ENCODE results near the gene BCAS2.
"Not testable (repeated sequence)": the region's sequence is repeated elsewhere in the genome, so short reads cannot be mapped to it uniquely, and the experiment has no call there.

The BCAS2 gene

GRCh38 chr1:114587203-114587991, 6.0 kb upstream of the BCAS2 start:
- Mint-ChIP-seq H3K4me1 (no peaks in the 10 kb centered on the region), H3K36me3 (peaks cover 4% of the 10 kb centered on the region), H3K27ac (no peak overlapping the region), H3K27me3 (peaks cover 9% of the 10 kb centered on the region), H3K9me3 (peaks cover 2% of the 10 kb centered on the region), H3K4me3 (no peak overlapping the region)
- ATAC-seq (ENCODE audit: low read depth) = no peak
- no peak for DNase-seq (ENCODE audit: low spot score in 2 of 2)

GRCh38 chr1:114586513-114587047, 5.2 kb upstream of the BCAS2 start:
- Mint-ChIP-seq H3K27me3 (peaks cover 9% of the 10 kb centered on the region), H3K4me3 (no peak overlapping the region), H3K27ac (no peak overlapping the region), H3K9me3 (peaks cover 2% of the 10 kb centered on the region), H3K36me3 (peaks cover 4% of the 10 kb centered on the region), H3K4me1 (no peaks in the 10 kb centered on the region)
- no peak for ATAC-seq (ENCODE audit: low read depth)
- no peak for DNase-seq (ENCODE audit: low spot score in 2 of 2)

GRCh38 chr1:114585231-114585630, 3.8 kb upstream of the BCAS2 start:
- ATAC-seq (ENCODE audit: low read depth) (no peak), DNase-seq (ENCODE audit: low spot score in 2 of 2) (no peak)
- Mint-ChIP-seq H3K4me3 (no peak overlapping the region), H3K36me3 (peaks cover 4% of the 10 kb centered on the region), H3K4me1 (peaks cover 2% of the 10 kb centered on the region), H3K9me3 (peaks cover 2% of the 10 kb centered on the region), H3K27ac (no peak overlapping the region), H3K27me3 (peaks cover 9% of the 10 kb centered on the region)

GRCh38 chr1:114574365-114574764, 7.0 kb downstream of the BCAS2 start:
- no peak overlapping the region for H3K27ac Mint-ChIP-seq
- H3K4me3 Mint-ChIP-seq = no peak overlapping the region
- H3K27me3 Mint-ChIP-seq = no peaks in the 10 kb centered on the region
- ATAC-seq (ENCODE audit: low read depth) (no peak), DNase-seq (ENCODE audit: low spot score in 2 of 2) (no peak)
- no peaks in the 10 kb centered on the region for H3K9me3 Mint-ChIP-seq
- H3K36me3 Mint-ChIP-seq = peaks cover 35% of the 10 kb centered on the region
- H3K4me1 Mint-ChIP-seq = peaks cover 6% of the 10 kb centered on the region

- Mint-ChIP-seq H3K4me1 (peaks cover 8% of the 10 kb centered on the region), H3K4me3 (no peak overlapping the region), H3K27me3 (no peaks in the 10 kb centered on the region), H3K27ac (no peak overlapping the region), H3K9me3 (no peaks in the 10 kb centered on the region), H3K36me3 (peaks cover 28% of the 10 kb centered on the region)
- no peak for DNase-seq (ENCODE audit: low spot score in 2 of 2)
- no peak for ATAC-seq (ENCODE audit: low read depth)
Observed at GRCh38 chr1:114564141-114564540, 17.3 kb downstream of the BCAS2 start.

GRCh38 chr1:114562978-114563510, 18.4 kb downstream of the BCAS2 start:
- not testable (repeated sequence) for H3K9me3 Mint-ChIP-seq; H3K27me3 Mint-ChIP-seq; H3K4me3 Mint-ChIP-seq; H3K27ac Mint-ChIP-seq; H3K4me1 Mint-ChIP-seq; DNase-seq (ENCODE audit: low spot score in 2 of 2); ATAC-seq (ENCODE audit: low read depth)
- peaks cover 24% of the 10 kb centered on the region for H3K36me3 Mint-ChIP-seq

- DNase-seq (ENCODE audit: low spot score in 2 of 2) (no peak), ATAC-seq (ENCODE audit: low read depth) (no peak)
- Mint-ChIP-seq H3K4me3 (no peak overlapping the region), H3K27ac (peak overlapping the region; percentile 26), H3K4me1 (peaks cover 8% of the 10 kb centered on the region), H3K27me3 (no peaks in the 10 kb centered on the region), H3K36me3 (peaks cover 15% of the 10 kb centered on the region), H3K9me3 (no peaks in the 10 kb centered on the region)
Observed at GRCh38 chr1:114561333-114561732, 20.1 kb downstream of the BCAS2 start.

- Mint-ChIP-seq H3K9me3 (no peaks in the 10 kb centered on the region), H3K36me3 (no peaks in the 10 kb centered on the region), H3K27me3 (no peaks in the 10 kb centered on the region), H3K4me3 (no peak overlapping the region), H3K27ac (peak overlapping the region; percentile 13), H3K4me1 (peaks cover 8% of the 10 kb centered on the region)
- ATAC-seq (ENCODE audit: low read depth) (peak; percentile 81), DNase-seq (ENCODE audit: low spot score in 2 of 2) (no peak)
Observed at GRCh38 chr1:114559356-114559755, 22.1 kb downstream of the BCAS2 start.

GRCh38 chr1:114558544-114558943, 22.9 kb downstream of the BCAS2 start:
- H3K27ac Mint-ChIP-seq = no peak overlapping the region
- no peak overlapping the region for H3K4me3 Mint-ChIP-seq
- H3K9me3 Mint-ChIP-seq = no peaks in the 10 kb centered on the region
- ATAC-seq (ENCODE audit: low read depth) (peak; percentile 70), DNase-seq (ENCODE audit: low spot score in 2 of 2) (peak in 1 of 2 donors; percentile 19)
- H3K4me1 Mint-ChIP-seq = peaks cover 8% of the 10 kb centered on the region
- H3K36me3 Mint-ChIP-seq = no peaks in the 10 kb centered on the region
- no peaks in the 10 kb centered on the region for H3K27me3 Mint-ChIP-seq

GRCh38 chr1:114554577-114554976, 26.8 kb downstream of the BCAS2 start:
- ATAC-seq (ENCODE audit: low read depth) (no peak), DNase-seq (ENCODE audit: low spot score in 2 of 2) (no peak)
- no peak overlapping the region for H3K4me3 Mint-ChIP-seq
- H3K9me3 Mint-ChIP-seq = no peaks in the 10 kb centered on the region
- no peaks in the 10 kb centered on the region for H3K36me3 Mint-ChIP-seq
- peaks cover 2% of the 10 kb centered on the region for H3K4me1 Mint-ChIP-seq
- no peak overlapping the region for H3K27ac Mint-ChIP-seq
- peaks cover 2% of the 10 kb centered on the region for H3K27me3 Mint-ChIP-seq

GRCh38 chr1:114552106-114552639, 29.2 kb downstream of the BCAS2 start:
- ATAC-seq (ENCODE audit: low read depth) (no peak), DNase-seq (ENCODE audit: low spot score in 2 of 2) (no peak)
- no peak overlapping the region for H3K4me3 Mint-ChIP-seq
- H3K36me3 Mint-ChIP-seq = no peaks in the 10 kb centered on the region
- no peaks in the 10 kb centered on the region for H3K9me3 Mint-ChIP-seq
- no peaks in the 10 kb centered on the region for H3K4me1 Mint-ChIP-seq
- peaks cover 2% of the 10 kb centered on the region for H3K27me3 Mint-ChIP-seq
- no peak overlapping the region for H3K27ac Mint-ChIP-seq

GRCh38 chr1:114551400-114551799, 30.0 kb downstream of the BCAS2 start:
- Mint-ChIP-seq H3K27me3 (peaks cover 2% of the 10 kb centered on the region), H3K36me3 (no peaks in the 10 kb centered on the region), H3K4me3 (no peak overlapping the region), H3K27ac (no peak overlapping the region), H3K9me3 (no peaks in the 10 kb centered on the region), H3K4me1 (no peaks in the 10 kb centered on the region)
- ATAC-seq (ENCODE audit: low read depth) = no peak
- no peak for DNase-seq (ENCODE audit: low spot score in 2 of 2)

- Mint-ChIP-seq H3K4me3 (no peak overlapping the region), H3K27me3 (peaks cover 2% of the 10 kb centered on the region), H3K27ac (no peak overlapping the region), H3K9me3 (no peaks in the 10 kb centered on the region), H3K36me3 (no peaks in the 10 kb centered on the region), H3K4me1 (no peaks in the 10 kb centered on the region)
- ATAC-seq (ENCODE audit: low read depth) (no peak), DNase-seq (ENCODE audit: low spot score in 2 of 2) (no peak)
Observed at GRCh38 chr1:114550336-114550735, 31.1 kb downstream of the BCAS2 start.

- H3K9me3 Mint-ChIP-seq = no peaks in the 10 kb centered on the region
- DNase-seq (ENCODE audit: low spot score in 2 of 2) (no peak), ATAC-seq (ENCODE audit: low read depth) (no peak)
Observed at GRCh38 chr1:114549137-114549536, 32.3 kb downstream of the BCAS2 start.

More at GRCh38 chr1:114549137-114549536, 32.3 kb downstream of the BCAS2 start:
- Mint-ChIP-seq H3K4me3 (no peak overlapping the region), H3K27ac (no peak overlapping the region), H3K27me3 (peaks cover 2% of the 10 kb centered on the region), H3K4me1 (no peaks in the 10 kb centered on the region), H3K36me3 (no peaks in the 10 kb centered on the region)

Data from memory B cell (primary cell).